Right ventricle myocardium superior (tissue), 1 donor: ENCODE measurements around the gene LRRTM4. TPM values are rescaled to one million over a fixed set of nuclear protein-coding genes. Genes with fewer than 3 reads are reported as not detected.

Experiments used
- ATAC-seq: fragments of 200-7000 bp; cut with Tn5 transposase; one replicate; pipeline ENCODE4 v1.9.1; 2020; ENCODE audit warnings: mild to moderate bottlenecking; ENCODE audit not compliant: poor library complexity
- DNase-seq: peaks from one replicate; pipeline ENCODE4 v3.0.0-alpha.2; 2020
- intact Hi-C: fragments of 100-400 bp; cut with DNase I; formaldehyde crosslinking; loops from one replicate; pipeline ENCODE4 v1.11.2; 2022
- long read RNA-seq: library from polyadenylated mRNA; unstranded; transcript quantifications from one replicate; pipeline ENCODE4 v2.0.0, GENCODE V29; 2021
- total RNA-seq: library from RNA; stranded (reverse); fragmentation: NEBNext Ultra II Directional; extraction: Animal tissue kit (Norgen Biotek cat#: 25700); gene quantifications from one replicate; pipeline ENCODE4 v1.2.1, GENCODE V29; 2021
- donor health status: DM: no; HTN: yes; CAD: no; lungs with severe emphysema.

LRRTM4 gene
- total RNA-seq = 0.70 TPM
- long read RNA-seq = 0 reads

DNA sequence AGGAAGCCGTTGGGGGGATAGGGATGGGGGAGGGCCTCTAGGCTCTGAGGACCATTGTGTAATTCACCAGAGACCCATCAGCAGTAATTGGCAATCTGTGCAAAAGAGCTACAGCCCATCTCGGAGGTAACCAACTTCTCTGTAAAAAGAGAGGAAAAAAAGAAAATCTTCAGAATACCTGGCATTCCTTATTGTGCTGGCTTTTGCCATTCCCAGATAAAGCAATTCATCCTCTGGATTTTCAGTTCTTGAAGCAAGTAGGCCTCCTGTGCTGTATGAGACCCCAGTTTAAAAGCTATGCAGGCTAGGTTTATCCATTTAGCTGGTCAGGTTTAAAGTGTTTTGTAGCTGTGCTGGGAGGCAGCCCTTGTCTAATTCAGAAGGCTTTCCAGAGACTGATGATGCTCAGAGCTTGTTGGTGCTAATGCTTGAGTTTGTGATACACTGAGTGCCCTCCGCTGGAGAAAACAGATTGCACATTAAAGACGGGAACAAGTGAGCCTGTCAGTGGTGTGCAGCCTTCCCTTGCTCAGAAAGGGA, at the start of gene LRRTM4:
Gene LRRTM4, minus strand, starts transcription at position 446 of the 540 bp plus-strand sequence.
- ATAC-seq (peak; percentile 95), DNase-seq (no peak)
- intact Hi-C loops = no loop called here

DNA sequence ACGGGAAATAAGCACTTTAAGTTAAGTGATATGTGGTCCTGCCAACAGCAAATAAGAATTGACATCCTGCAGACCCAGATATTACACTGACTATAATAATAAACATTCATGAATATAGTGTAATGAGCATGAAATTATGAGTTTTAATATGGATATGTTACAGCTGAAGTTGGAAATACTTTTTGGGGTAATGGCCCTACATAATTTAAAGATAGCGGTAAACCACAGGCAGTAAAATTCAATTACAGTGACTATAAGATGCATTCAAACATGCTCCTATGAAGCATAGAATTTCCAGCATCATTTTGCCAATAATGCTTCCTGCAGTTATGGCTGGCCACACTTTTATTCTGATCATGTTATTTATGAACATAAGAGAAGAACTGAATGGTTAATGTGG, 49.4 kb upstream of the LRRTM4 start:
- intact Hi-C loops = no loop called here
- ATAC-seq (no peak), DNase-seq (no peak)

GRCh38 chr2:77567723-77568122, 45.5 kb upstream of the LRRTM4 start:
- intact Hi-C loops = no loop called here

GRCh38 chr2:77566582-77566981, 44.4 kb upstream of the LRRTM4 start:
- no peak for DNase-seq
- intact Hi-C loops = no loop called here
- ATAC-seq = no peak

More at GRCh38 chr2:77567723-77568122, 45.5 kb upstream of the LRRTM4 start:
- no peak for ATAC-seq
- DNase-seq = no peak

DNA sequence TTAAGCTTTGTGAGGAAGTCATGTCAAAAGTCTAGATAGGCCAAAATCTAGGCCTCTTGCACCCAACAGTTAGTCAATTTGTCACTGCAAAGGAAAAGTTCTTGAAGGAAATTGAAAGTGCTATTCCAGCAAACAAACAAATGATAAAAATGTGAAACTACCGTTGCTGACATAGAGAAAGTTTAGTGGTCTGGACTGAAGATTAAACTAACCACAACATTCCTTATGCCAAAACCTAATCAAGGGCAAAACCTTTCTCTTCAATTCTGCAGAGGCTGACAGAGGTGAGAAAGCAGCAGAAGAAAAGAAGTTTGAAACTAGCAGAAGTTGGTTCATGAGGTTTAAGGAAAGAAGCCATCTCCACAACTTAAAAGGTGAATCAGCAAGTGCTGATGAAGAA, 44.0 kb upstream of the LRRTM4 start:
- ATAC-seq (no peak), DNase-seq (no peak)
- intact Hi-C loops = no loop called here

GRCh38 chr2:77552956-77553355, 30.8 kb upstream of the LRRTM4 start:
- ATAC-seq = no peak
- no peak for DNase-seq
- intact Hi-C loops = no loop called here

GRCh38 chr2:77538031-77538430, 15.9 kb upstream of the LRRTM4 start:
- DNase-seq (no peak), ATAC-seq (no peak)
- intact Hi-C loops = no loop called here

GRCh38 chr2:77522888-77523287, 712 bp upstream of the LRRTM4 start:
- intact Hi-C loops = no loop called here

GRCh38 chr2:77521548-77521891, 656 bp downstream of the LRRTM4 start:
- peak; percentile 41 for ATAC-seq
- intact Hi-C loops = no loop called here

More at GRCh38 chr2:77522888-77523287, 712 bp upstream of the LRRTM4 start:
- ATAC-seq (no peak), DNase-seq (no peak)

DNA sequence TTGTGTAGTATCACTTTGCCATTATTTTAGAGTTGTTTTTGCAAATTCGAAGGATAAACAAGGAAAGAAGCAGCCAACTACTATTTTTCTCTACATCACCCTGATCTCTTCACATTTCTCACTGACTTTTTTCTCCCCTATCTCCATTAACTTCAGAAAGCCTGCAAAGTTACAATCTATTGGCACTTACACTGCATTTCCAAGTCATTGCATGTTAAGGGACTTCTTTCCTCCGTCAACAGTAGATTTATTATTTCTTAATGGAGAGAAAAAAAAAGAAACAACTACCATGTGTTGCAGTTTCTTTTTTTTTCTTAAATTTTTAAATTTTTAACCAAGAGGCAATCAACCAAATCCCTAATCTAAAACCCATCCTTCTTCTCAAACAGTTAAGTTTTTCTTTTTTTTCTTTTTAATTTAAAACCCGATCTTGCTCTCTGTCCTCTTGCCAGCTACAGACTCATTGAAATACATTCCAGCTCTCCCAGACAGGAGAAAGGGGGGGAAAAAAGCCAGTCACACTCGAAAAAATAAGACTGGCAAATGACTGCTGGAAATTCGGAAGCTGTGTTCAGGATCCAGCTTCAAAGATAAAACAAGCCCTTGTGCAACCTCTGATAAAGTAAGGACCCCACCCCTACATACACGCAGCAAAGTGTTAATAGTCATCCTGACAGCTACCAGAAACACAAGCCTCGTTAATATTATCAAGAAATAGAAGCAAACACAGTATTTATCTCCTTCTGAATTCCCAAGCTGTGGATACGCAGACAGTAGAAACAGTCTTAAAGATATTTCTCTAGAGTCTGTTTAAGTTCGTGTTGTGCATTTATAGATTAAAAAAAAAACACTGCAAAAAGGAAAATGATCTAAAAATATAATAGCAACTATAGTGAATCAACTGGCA, 1.3 kb downstream of the LRRTM4 start:
- peak; percentile 44 for ATAC-seq
- intact Hi-C loops = no loop called here
- no peak for DNase-seq

More at GRCh38 chr2:77521548-77521891, 656 bp downstream of the LRRTM4 start:
- no peak for DNase-seq

GRCh38 chr2:77519888-77520506, 2.2 kb downstream of the LRRTM4 start:
- DNase-seq (no peak), ATAC-seq (peak; percentile 31)
- intact Hi-C loops = no loop called here

DNA sequence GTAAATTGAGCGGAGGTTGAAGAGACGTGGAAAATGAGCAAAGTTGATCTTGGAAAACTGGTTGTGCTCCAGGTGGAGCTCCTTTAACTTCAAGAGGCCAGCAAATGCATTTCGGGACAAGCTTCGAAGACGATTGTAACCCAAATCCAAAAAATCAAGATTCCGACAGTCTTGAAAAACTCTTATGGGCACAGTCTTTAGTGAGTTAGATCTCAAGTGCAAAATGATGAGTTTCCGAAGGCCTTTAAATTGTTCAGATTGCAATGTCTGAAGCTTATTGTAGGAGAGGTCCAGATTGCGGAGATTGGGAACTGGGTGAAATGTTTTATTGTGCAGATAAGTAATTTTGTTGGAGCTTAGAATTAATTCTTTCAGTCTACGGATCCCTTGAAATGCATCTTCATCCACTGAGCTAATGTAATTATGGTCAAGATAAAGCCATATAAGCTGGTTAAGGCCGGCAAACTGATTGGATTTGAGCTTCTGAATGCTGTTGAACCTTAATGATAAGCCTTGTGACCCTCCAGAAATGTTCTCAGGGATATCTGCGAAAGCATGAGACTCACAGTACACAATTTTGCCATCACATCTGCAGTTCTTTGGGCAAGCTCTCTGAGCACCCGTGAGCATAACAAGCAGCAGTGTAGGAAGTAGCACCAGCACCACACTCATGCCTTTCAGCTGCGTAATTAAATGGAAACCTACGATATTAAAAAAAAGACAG, 2.9 kb downstream of the LRRTM4 start:
- intact Hi-C loops = no loop called here
- ATAC-seq = no peak
- no peak for DNase-seq

DNA sequence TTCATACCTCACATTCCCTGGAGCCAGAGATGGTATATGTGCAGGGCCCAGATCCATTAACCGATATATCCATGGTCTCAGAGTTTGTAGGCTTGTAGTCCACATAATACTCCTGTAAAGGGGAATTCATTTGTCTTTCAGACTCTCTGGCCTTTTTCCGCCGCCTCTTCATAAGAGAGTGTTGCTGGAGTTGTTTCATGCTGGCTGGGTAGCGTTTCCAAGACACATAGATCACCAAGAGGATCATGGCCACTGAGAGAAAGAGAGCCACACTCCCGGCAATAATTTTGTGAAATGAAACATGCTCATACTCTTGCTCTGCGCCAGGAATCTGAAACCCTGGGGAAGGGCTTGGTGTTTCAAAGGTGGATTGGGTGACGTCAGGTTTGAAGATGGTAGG, 3.9 kb downstream of the LRRTM4 start:
- DNase-seq = no peak
- intact Hi-C loops = no loop called here
- ATAC-seq = no peak

DNA sequence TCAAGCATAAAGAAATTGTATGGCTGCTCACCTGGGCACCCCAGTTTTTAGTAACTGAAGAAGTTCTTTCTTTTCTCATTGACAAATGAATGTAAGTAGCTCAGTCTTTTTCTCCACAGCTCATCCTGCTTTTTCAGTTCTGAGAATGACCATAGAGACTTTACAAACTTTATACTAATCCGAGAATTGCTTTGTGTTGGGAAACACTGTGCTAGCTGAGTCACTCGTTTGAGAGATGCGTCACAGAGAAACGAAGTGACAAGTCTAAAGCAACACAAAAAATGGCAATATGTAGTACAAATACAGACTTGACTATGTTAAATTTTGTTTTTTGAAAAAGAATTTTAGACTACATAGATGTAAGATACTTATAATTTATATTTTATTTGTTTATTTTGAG, 9.0 kb downstream of the LRRTM4 start:
- ATAC-seq (no peak), DNase-seq (no peak)
- intact Hi-C loops = no loop called here

GRCh38 chr2:77512507-77512906, 9.7 kb downstream of the LRRTM4 start:
- DNase-seq = no peak
- ATAC-seq = no peak
- intact Hi-C loops = no loop called here

DNA sequence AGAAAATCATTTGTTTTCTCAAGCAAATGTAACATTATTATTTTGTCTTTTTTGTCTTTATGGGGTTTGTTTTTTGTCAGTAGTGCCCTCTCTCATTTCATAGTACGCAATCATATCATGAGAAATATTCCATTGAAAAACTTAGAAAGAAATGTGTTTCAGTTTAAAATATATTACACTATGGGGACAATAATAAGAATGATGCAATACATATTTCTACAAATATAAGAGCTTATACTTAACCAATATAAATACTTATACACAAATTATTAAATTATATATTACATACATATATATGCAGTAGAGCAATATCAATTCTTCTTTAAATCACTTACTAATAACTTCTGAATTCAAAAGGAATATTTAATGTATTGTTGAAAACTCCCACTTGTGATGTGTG, 13.7 kb downstream of the LRRTM4 start:
- no peak for ATAC-seq
- intact Hi-C loops = no loop called here
- no peak for DNase-seq

- ATAC-seq (no peak), DNase-seq (no peak)
- intact Hi-C loops = no loop called here
Observed at GRCh38 chr2:77507657-77508056, 14.5 kb downstream of the LRRTM4 start.

- ATAC-seq (no peak), DNase-seq (peak; percentile 26)
- intact Hi-C loops = no loop called here
Observed at GRCh38 chr2:77488141-77488540, 34.0 kb downstream of the LRRTM4 start.

GRCh38 chr2:77487074-77487803, 34.9 kb downstream of the LRRTM4 start:
- ATAC-seq = no peak
- intact Hi-C loops = no loop called here
- peak; percentile 23 for DNase-seq
